HG03135 (cell line): Measurements from ENCODE around the gene SCYGR8.
"Not testable (repeated sequence)": the region's sequence is repeated elsewhere in the genome, so short reads cannot be mapped to it uniquely, and the experiment has no call there.

Source experiments
- ATAC-seq: cut with Tn5 transposase; IDR thresholded peaks from one replicate; pipeline ENCODE4 v1.9.1; 2021; ENCODE audit warnings: mild to moderate bottlenecking, moderate library complexity; ENCODE audit not compliant: unreplicated experiment

The SCYGR8 gene, protein sequence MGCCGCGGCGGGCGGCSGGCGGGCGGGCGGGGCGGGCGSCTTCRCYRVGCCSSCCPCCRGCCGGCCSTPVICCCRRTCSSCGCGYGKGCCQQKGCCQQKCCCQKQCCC

GRCh38 chr2:227745594-227745993 lies at the start of gene SCYGR8:
Gene SCYGR8, plus strand, starts transcription at chr2:227745894. Its CDS starts 0 bp downstream, at chr2:227745894.
- no peak for ATAC-seq

DNA sequence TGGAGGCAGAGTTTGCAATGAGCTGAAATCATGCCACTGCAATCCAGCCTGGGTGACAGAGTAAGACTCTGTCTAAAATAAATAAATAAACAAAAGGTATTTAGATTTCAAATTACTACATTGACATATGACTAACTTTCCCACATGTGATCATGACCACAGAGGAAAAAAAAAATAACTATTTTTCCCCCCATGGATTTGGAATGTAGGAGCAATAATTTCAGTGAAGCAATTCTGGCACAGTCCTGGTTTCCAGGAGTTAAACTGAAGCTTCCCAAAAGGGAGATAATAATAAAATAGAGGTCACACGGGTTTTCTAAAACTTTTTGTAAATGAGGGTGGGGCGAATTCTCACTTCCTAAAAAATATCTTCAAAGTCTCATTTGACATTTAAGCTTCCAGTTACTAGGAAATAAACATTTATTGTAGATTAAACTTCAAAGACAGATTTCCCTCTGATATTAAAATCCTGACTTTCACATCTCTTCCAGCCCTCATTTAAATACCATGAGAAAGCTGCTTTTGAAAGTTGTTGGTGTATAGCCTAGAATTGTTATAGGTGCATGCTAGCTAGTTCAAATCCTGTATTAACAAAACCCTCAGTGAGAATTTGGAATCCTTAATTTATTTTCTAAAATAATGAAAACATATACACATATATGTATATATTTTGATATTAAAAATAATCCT lies 48.6 kb upstream of the SCYGR8 start:
- no peak for ATAC-seq

- no peak for ATAC-seq
These were observed 44.1 kb upstream of the SCYGR8 start for GRCh38 chr2:227701556-227701955.

DNA sequence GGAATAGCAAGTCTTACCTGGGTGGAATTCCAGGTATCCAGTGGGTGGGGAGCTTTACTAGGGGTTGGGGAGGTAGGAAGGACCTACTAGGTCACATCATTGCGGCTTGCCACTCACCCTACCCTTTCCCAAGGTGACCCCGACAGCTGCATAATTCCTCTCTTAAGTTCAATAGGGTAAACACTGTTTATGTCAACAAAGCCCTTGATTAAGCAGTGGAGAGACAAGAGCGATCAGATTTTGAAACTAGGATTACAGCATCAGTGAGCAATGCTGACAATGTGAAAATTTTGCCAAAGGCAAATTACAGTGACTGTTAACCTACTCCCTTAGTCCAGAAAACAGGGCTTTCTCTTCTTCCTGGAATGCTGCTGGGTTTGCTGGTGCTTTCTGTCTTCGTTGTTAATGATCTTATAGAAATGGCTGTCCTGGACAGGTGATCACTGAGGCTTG lies 42.4 kb upstream of the SCYGR8 start:
- no peak for ATAC-seq

DNA sequence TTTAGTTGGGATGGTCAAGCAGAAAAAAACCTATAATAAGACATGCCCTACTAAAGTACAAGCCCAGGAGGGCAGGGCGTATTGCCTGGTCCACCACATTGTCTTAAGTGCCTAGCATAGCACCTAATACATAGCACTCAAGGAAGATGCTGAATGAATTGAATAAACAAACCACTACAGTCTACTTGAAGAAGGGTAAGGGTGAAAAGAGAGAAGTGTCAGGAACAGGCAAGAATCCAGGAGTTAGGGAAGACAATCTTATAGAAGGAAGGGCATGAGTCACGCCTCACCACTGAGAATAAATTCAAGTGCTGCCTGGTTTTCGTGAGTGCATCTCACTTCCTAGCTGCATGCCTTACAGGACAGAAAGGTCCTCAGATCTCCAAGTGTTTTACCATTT lies 41.7 kb upstream of the SCYGR8 start:
- ATAC-seq = no peak

DNA sequence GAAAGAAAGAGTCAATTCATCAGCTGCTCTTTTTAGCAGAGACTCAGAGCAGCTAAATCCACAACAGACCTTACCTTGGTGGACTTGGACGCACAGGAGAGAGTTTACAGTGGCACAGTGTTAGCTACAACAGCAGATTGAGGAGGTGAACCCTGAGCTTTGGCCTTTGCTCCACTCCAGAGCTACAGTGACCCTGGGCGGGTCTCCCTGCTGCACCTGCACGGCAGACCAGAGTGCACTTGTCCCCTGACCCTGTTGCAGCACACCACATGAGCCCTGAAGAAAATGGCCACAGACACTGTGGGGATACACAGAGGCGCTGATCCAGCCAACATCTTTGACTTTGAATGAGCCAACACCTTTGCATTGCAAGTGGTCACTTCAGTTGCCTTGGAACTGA lies 38.8 kb upstream of the SCYGR8 start:
- ATAC-seq = no peak

DNA sequence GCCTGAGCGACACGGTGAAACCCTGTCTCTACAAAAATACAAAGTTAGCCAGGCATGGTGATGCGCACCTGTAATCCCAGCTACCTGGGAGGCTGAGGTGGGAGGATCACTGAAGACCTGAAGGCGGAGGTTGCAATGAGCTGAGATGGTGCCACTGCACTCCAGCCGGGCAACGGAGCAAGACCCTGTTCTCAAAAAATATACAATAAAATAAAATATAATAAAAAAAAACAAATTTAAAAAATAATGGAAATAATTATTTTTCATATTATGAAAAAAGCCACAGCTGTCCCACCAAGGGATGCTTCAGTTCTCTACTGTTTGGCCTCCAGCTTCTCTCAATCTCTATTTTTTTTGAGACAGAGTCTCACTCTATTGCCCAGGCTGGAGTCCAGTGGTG lies 38.3 kb upstream of the SCYGR8 start:
- ATAC-seq = no peak

DNA sequence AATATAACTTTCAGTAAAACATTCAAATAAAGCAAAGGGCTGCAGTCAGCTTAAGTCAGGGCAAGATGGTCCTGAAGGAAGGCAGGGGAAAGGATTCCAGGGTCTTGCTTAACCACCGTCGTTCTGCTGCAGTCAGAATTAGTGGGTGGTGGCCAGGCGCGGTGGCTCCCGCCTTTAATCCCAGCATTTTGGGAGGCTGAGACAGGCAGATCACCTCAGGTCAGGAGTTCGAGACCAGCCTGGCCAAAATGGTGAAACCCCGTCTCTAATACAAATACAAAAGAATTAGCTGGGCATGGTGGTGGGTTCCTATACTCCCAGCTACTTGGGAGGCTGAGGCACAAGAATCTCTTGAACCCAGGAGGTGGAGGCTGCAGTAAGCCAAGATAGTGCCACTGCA lies 34.7 kb upstream of the SCYGR8 start:
- ATAC-seq = no peak

DNA sequence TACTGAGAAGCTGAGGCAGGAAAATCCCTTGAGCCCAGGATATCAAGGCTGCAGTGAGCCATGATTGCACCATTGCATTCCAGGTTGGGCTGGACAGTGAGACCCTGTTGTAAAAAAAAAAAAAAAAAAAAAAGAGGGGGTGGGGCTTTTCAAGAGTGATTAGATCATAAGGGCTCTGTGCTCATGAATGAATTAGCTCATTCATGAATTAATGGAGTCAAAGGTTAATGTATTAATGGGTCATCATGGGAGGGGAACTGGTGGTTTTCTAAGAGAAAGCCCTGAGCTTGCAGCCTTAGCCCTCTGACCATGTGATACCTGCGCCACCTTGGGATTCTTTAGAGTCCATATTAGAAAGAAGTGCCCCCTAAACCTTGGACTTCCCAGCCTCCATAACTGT lies 32.4 kb upstream of the SCYGR8 start:
- ATAC-seq = no peak

DNA sequence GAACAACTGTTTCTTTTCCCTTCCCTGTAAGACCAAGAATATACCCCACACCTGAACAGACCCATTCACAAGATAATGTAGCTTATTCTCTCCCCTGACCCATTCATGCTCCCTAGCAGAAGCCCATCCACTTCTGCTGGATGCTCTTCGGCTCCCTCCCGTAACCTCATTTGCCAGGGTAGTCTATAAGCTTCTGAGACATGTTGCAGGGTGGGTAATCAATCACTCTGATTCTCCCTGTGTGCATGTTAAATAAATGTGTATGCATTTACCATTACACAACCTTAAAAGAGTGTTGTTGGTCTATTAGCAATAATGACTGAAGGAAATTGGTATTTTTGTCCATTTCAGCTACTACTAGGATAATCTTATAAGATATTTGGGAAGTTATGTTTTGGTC lies 29.2 kb upstream of the SCYGR8 start:
- ATAC-seq = no peak

GRCh38 chr2:227717687-227718567 lies 27.8 kb upstream of the SCYGR8 start, which contains the start of gene SLC19A3:
Gene SLC19A3, minus strand, starts transcription at chr2:227718028. Its CDS starts 15,710 bp downstream, at chr2:227702318.
- ATAC-seq = no peak

DNA sequence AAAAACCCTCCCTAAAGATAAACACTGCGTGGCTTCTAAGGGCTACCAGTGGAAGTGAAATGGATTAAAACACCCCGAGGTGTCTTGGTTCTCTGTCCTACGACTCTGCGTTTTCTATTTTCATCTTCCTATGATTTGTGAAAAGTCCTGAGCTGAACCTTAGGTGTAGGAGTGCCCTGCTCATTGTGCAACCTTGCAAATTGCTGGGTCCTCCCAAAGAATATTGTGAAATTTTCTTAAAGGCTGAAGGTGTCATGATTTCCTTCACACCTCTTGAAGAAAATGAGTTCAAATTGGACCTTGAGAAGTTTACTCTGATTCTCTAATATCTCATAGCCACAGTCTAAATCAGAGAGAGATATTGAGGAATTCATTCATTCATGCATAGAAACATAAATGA lies 26.1 kb upstream of the SCYGR8 start:
- no peak for ATAC-seq

- no peak for ATAC-seq
These were observed 25.0 kb upstream of the SCYGR8 start for GRCh38 chr2:227720680-227721079.

DNA sequence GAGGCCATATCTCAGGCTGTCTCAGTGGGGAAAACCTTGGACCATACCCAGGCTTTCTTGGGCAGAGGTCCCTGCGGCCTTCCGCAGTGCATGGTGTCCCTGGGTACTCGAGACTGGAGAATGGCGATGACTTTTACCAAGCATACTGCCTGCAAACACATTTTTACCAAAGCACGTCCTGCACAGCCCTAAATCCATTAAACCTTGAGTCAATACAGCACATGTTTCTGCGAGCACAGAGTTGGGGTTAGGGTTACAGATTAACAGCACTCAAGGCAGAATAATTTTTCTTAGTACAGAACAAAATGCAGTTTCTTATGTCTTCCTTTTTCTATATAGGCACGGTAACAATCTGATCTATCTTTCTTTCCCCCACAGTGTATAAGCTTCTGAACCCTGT lies 22.9 kb upstream of the SCYGR8 start:
- ATAC-seq = not testable (repeated sequence)

DNA sequence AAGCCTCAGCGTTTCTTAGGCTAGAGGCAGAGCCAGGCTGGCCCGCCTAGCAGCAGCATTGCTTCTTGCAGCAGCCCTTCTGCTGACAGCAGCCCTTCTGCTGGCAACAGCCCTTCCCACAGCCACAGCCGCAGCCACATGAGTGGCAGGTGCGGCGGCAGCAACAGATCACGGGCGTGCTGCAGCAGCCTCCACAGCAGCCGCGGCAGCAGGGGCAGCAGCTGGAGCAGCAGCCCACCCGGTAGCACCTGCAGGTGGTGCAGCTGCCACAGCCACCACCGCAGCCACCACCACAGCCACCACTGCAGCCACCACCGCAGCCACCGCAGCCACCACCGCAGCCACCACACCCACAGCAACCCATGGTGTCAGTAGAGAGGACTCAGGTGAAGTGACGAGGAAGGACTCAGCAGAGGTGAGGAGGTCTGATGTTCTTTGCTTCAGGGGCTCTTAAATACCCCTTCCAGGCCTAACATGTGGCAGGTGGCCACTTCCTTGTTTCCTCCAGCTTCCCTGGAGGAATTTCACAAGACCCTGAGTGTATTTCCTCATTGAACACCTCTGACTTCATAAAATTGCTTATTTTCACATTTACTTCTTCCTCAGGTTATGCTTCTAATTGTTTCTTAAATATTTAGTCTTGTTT lies 21.2 kb upstream of the SCYGR8 start, which contains the start of gene SCYGR6:
Gene SCYGR6, minus strand, starts transcription at position 364 of the 646 bp plus-strand sequence. Its CDS starts 0 bp downstream, at position 364.
- no peak for ATAC-seq

DNA sequence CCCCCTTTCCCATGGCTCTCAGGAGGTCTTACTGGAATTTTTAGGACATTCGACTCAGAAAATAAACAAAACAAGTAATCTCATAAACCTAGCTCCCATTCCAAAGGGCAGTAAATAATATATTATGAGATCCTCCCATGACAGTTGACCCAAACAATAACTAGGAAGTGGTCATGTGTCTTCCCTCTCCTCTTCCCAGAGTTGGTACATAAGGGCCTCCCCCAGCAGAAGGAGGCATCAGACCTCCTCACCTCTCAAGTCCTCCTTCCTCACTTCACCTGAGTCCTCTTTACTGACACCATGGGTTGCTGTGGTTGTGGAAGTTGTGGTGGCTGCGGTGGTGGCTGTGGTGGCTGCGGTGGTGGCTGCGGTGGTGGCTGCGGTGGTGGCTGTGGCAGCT lies 17.7 kb upstream of the SCYGR8 start, which contains the start of gene SCYGR7:
Gene SCYGR7, plus strand, starts transcription at position 301 of the 400 bp plus-strand sequence. Its CDS starts 0 bp downstream, at position 301.
- ATAC-seq = no peak

GRCh38 chr2:227739351-227739750 lies 6.3 kb upstream of the SCYGR8 start:
- no peak for ATAC-seq

DNA sequence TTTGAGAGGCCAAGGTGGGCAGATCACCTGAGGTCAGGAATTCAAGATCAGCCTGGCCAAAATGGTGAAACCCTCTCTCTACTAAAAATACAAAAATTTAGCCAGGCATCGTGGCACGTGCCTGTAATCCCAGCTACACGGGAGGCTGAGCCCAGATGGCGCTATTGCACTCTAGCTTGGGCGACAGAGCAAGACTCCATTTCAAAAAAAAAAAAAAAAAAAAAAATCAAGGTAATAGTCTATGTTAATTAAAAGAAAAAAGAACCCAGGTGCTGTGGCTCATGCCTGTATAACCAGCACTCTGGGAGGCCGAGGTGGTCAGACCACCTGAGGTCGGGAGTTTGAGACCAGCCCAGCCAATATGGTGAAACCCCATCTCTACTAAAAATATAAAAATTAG lies 5.0 kb upstream of the SCYGR8 start:
- ATAC-seq = not testable (repeated sequence)

GRCh38 chr2:227748079-227748478 lies 2.4 kb downstream of the SCYGR8 start:
- ATAC-seq = no peak

- not testable (repeated sequence) for ATAC-seq
These were observed 10.6 kb downstream of the SCYGR8 start for GRCh38 chr2:227756261-227756660.
